NOMO-1 (cell line): ENCODE results near the gene CWF19L1.

Source experiments
- DNase-seq, 2 experiments: peaks; one replicate each; lab custom pipeline; 2025; ENCODE audit not compliant: unreplicated experiment in 2 of 2; lab: John Stamatoyannopoulos, UW

The CWF19L1 gene

GRCh38 chr10:100254191-100254590, 13.2 kb downstream of the CWF19L1 start:
- DNase-seq: peak; percentile 45

- no peak for DNase-seq
Observed at GRCh38 chr10:100253041-100253440, 14.4 kb downstream of the CWF19L1 start.

GRCh38 chr10:100248820-100249219, 18.6 kb downstream of the CWF19L1 start:
- no peak for DNase-seq

- DNase-seq: no peak
Observed at GRCh38 chr10:100245484-100246220, 21.8 kb downstream of the CWF19L1 start.

GRCh38 chr10:100239851-100240250, 27.6 kb downstream of the CWF19L1 start:
- DNase-seq: no peak

GRCh38 chr10:100238429-100238828, 29.0 kb downstream of the CWF19L1 start:
- DNase-seq: no peak

- DNase-seq: no peak
Observed at GRCh38 chr10:100232101-100232500, 35.3 kb downstream of the CWF19L1 start.

GRCh38 chr10:100229819-100230422, 37.5 kb downstream of the CWF19L1 start:
- DNase-seq: no peak

- peak in 1 of 2 experiments; percentile 5 for DNase-seq
Observed at GRCh38 chr10:100223879-100224278, 43.6 kb downstream of the CWF19L1 start.

GRCh38 chr10:100222529-100222928, 44.9 kb downstream of the CWF19L1 start:
- DNase-seq: no peak

GRCh38 chr10:100216006-100216405, 51.4 kb downstream of the CWF19L1 start:
- DNase-seq: no peak

GRCh38 chr10:100209303-100209702, 58.1 kb downstream of the CWF19L1 start:
- DNase-seq: no peak

GRCh38 chr10:100208276-100208675, 59.2 kb downstream of the CWF19L1 start:
- no peak for DNase-seq

- no peak for DNase-seq
Observed at GRCh38 chr10:100204370-100204769, 63.1 kb downstream of the CWF19L1 start.

GRCh38 chr10:100201549-100201948, 65.9 kb downstream of the CWF19L1 start:
- no peak for DNase-seq

- no peak for DNase-seq
Observed at GRCh38 chr10:100194711-100195110, 72.7 kb downstream of the CWF19L1 start.

- peak; percentile 70 to 89 for DNase-seq
Observed at GRCh38 chr10:100192350-100192749, 75.1 kb downstream of the CWF19L1 start.

- no peak for DNase-seq
Observed at GRCh38 chr10:100186253-100187212, 80.9 kb downstream of the CWF19L1 start.

- DNase-seq: peak; percentile 92 to 96
Observed at GRCh38 chr10:100185364-100186252, 81.8 kb downstream of the CWF19L1 start, which contains the start of gene ERLIN1. ERLIN1 (minus strand) TSS chr10:100186029; CDS start chr10:100185626, 403 bp downstream.

- peak; percentile 42 to 52 for DNase-seq
Observed at GRCh38 chr10:100184840-100185239, 82.6 kb downstream of the CWF19L1 start.
